ENCODE data around the gene PIGC.

The PIGC gene

GRCh38 chr1:172411791-172412338, 32.0 kb downstream of the PIGC start:
- POLR2A ChIA-PET, result interaction anchor here (0.7 kb wide), 1 partner anchor 12 kb away, joined by 3 read pairs; no protein-coding TSS in a partner anchor
- CTCF ChIA-PET, result interaction anchor here (0.6 to 1.2 kb wide), 7 partner anchors 9 to 160 kb away, joined by 3 to 5 read pairs (median 4); partner anchors contain the start of gene PIGC
- TF ChIP-seq HOXC10 (CRISPR knock-in tag; IDR thresholded peaks at IDR 0.05) (no peak), ZNF37A (tag by site-specific recombination; IDR thresholded peaks at IDR 0.05) (no peak), ZNF354C (tag by site-specific recombination; IDR thresholded peaks at IDR 0.05; ENCODE audit: borderline replicate concordance, low read depth) (no peak), ZFP3 (tag by site-specific recombination; IDR thresholded peaks at IDR 0.05; ENCODE audit: low read depth) (no peak), KLF17 (tag by site-specific recombination; IDR thresholded peaks at IDR 0.05) (no peak), ZNF398 (tag by site-specific recombination; IDR thresholded peaks at IDR 0.05) (no peak), ZNF561 (tag by site-specific recombination; IDR thresholded peaks at IDR 0.05; ENCODE audit: borderline replicate concordance) (no peak)
- H3K27ac ChIP-seq (ENCODE audit: extremely low read depth, low read depth, low read length), result no peak overlapping the region
- H3K36me3 ChIP-seq (ENCODE audit: control insufficient read depth in 2 of 2, insufficient read depth in 1 of 2, low read length in 2 of 2), result no peaks in the 10 kb centered on the region
- H3K4me3 ChIP-seq (ENCODE audit: low read depth, low read length), result no peak overlapping the region
- H3K4me1 ChIP-seq (ENCODE audit: control insufficient read depth, insufficient read depth, low read length), result no peaks in the 10 kb centered on the region
- H3K9me3 ChIP-seq (ENCODE audit: control insufficient read depth, insufficient read depth, low read depth, low read length), result no peaks in the 10 kb centered on the region

GRCh38 chr1:172410027-172410426, 33.8 kb downstream of the PIGC start:
- Histone ChIP-seq H3K4me1 (ENCODE audit: control insufficient read depth, insufficient read depth, low read length) (no peaks in the 10 kb centered on the region), H3K4me3 (ENCODE audit: low read depth, low read length) (no peak overlapping the region), H3K9me3 (ENCODE audit: control insufficient read depth, insufficient read depth, low read depth, low read length) (no peaks in the 10 kb centered on the region), H3K36me3 (ENCODE audit: control insufficient read depth in 2 of 2, insufficient read depth in 1 of 2, low read length in 2 of 2) (no peaks in the 10 kb centered on the region), H3K27ac (ENCODE audit: extremely low read depth, low read depth, low read length) (no peak overlapping the region)
- CTCF ChIA-PET, result interaction anchor here (0.6 to 1.2 kb wide), 2 partner anchors 33 to 260 kb away, joined by 3 to 4 read pairs; no protein-coding TSS in a partner anchor
- TF ChIP-seq HOXA7 (CRISPR knock-in tag; IDR thresholded peaks at IDR 0.05; ENCODE audit: borderline replicate concordance) (no peak), ZBTB6 (tag by site-specific recombination; IDR thresholded peaks at IDR 0.05) (no peak), ZXDB (tag by site-specific recombination; IDR thresholded peaks at IDR 0.05) (no peak), ZNF274 (IDR thresholded peaks at IDR 0.05; ENCODE audit: low read length) (no peak), ZNF274 (tag by site-specific recombination; IDR thresholded peaks at IDR 0.05; ENCODE audit: borderline replicate concordance) (no peak), GLI2 (tag by site-specific recombination; IDR thresholded peaks at IDR 0.05; ENCODE audit: borderline replicate concordance, low read depth) (no peak), HIC1 (tag by site-specific recombination; IDR thresholded peaks at IDR 0.05) (no peak), ZNF473 (tag by site-specific recombination; IDR thresholded peaks at IDR 0.05) (no peak), ZNF830 (tag by site-specific recombination; IDR thresholded peaks at IDR 0.05; ENCODE audit: low read depth) (no peak), GLI4 (tag by site-specific recombination; IDR thresholded peaks at IDR 0.05) (no peak), ZNF521 (tag by site-specific recombination; IDR thresholded peaks at IDR 0.05) (no peak), YY2 (tag by site-specific recombination; IDR thresholded peaks at IDR 0.05) (no peak), IKZF3 (tag by site-specific recombination; IDR thresholded peaks at IDR 0.05) (no peak), ZNF585B (tag by site-specific recombination; IDR thresholded peaks at IDR 0.05) (no peak), ZBTB1 (tag by site-specific recombination; IDR thresholded peaks at IDR 0.05) (no peak), ZSCAN4 (tag by site-specific recombination; IDR thresholded peaks at IDR 0.05) (no peak), ZNF785 (tag by site-specific recombination; IDR thresholded peaks at IDR 0.05) (no peak), ZNF132 (tag by site-specific recombination; IDR thresholded peaks at IDR 0.05; ENCODE audit: borderline replicate concordance) (no peak), ZNF292 (tag by site-specific recombination; IDR thresholded peaks at IDR 0.05; ENCODE audit: borderline replicate concordance, low read depth) (no peak), ZNF184 (tag by site-specific recombination; IDR thresholded peaks at IDR 0.05) (no peak)
- POLR2A ChIA-PET, result no interaction called here
